Embryonic facial prominence (tissue), 1 donor: ENCODE measurements around the gene TMEM92.
"Not testable (repeated sequence)": the region's sequence is repeated elsewhere in the genome, so short reads cannot be mapped to it uniquely, and the experiment has no call there.

Experiments used
- DNase-seq: peaks from one replicate; pipeline ENCODE4 v3.0.0-alpha.2; 2016; ENCODE audit errors: extremely low spot score

Gene TMEM92

GRCh38 chr17:50262001-50262794 is 12.1 kb upstream of the TMEM92 start:
- DNase-seq, result no peak

- no peak for DNase-seq
Measured at GRCh38 chr17:50263331-50264262, 10.7 kb upstream of the TMEM92 start.

GRCh38 chr17:50264263-50265113 is 9.8 kb upstream of the TMEM92 start:
- DNase-seq, result no peak

GRCh38 chr17:50265212-50265611 is 9.1 kb upstream of the TMEM92 start:
- no peak for DNase-seq

- no peak for DNase-seq
Measured at GRCh38 chr17:50265690-50266315, 8.5 kb upstream of the TMEM92 start.

- peak; percentile 75 for DNase-seq
Measured at GRCh38 chr17:50266384-50267073, 7.7 kb upstream of the TMEM92 start.

GRCh38 chr17:50267074-50267841 is 7.0 kb upstream of the TMEM92 start:
- peak; percentile 71 for DNase-seq

- DNase-seq, result no peak
Measured at GRCh38 chr17:50268026-50268425, 6.2 kb upstream of the TMEM92 start.

GRCh38 chr17:50268743-50269275 is 5.5 kb upstream of the TMEM92 start:
- DNase-seq, result no peak

- DNase-seq, result no peak
Measured at GRCh38 chr17:50269477-50270434, 4.5 kb upstream of the TMEM92 start.

GRCh38 chr17:50270435-50271362 is 3.6 kb upstream of the TMEM92 start:
- no peak for DNase-seq

GRCh38 chr17:50271363-50271750 is 2.9 kb upstream of the TMEM92 start:
- not testable (repeated sequence) for DNase-seq

GRCh38 chr17:50272246-50272645 is 2.0 kb upstream of the TMEM92 start:
- no peak for DNase-seq

- DNase-seq, result no peak
Measured at GRCh38 chr17:50272711-50273653, 1.3 kb upstream of the TMEM92 start.

- DNase-seq, result no peak
Measured at GRCh38 chr17:50273654-50274040, 619 bp upstream of the TMEM92 start.

GRCh38 chr17:50274897-50275221 is 593 bp downstream of the TMEM92 start:
- no peak for DNase-seq
